Caco-2 (cell line): ENCODE results near the gene CCT7. TPM values are rescaled to one million over a fixed set of nuclear protein-coding genes. Genes with fewer than 3 reads are reported as not detected.

ENCODE experiments used
- BruUV-seq: library from RNA; stranded (reverse); fragments of 400-500 nt; replicated peaks from 2 replicates; lab custom pipeline; 2021; lab: Mats Ljungman, UMichigan
- CTCF ChIA-PET: fragments of 300-600 bp; sonication (Branson Sonifier 250); formaldehyde crosslinking; loops from one replicate; lab custom pipeline; 2022; ENCODE audit warnings: antibody characterized with exemption; lab: Charles Lee
- POLR2A ChIA-PET: fragments of 300-600 bp; sonication (Branson Sonifier 250); formaldehyde crosslinking; loops from one replicate; lab custom pipeline; 2022; ENCODE audit warnings: antibody characterized with exemption; lab: Charles Lee
- DNase-seq, 2 experiments: peaks; one replicate each; pipeline versions ENCODE4 v3.0.0 to v3.0.0-alpha.2; 2020 to 2022
- H3K27me3 ChIP-seq: replicated peaks from 2 replicates; pipeline ENCODE4 v1.6.0; 2011; ENCODE audit warnings: low read length; ENCODE audit not compliant: control insufficient read depth, insufficient read depth
- H3K36me3 ChIP-seq: 2 replicates; pipeline ENCODE4 v1.5.1; 2011; ENCODE audit warnings: low read length; ENCODE audit not compliant: control insufficient read depth, insufficient read depth
- H3K4me1 ChIP-seq: fragments of 250-450 bp; sonication (Bioruptor Pico); 2 replicates; pipeline ENCODE4 v1.5.1; 2020; ENCODE audit warnings: mild to moderate bottlenecking
- H3K4me3 ChIP-seq: 2 replicates; pipeline ENCODE4 v1.5.1; 2011; ENCODE audit warnings: low read depth, mild to moderate bottlenecking, control low read depth, low read length
- H3K9me3 ChIP-seq: fragments of 250-450 bp; sonication (Bioruptor Pico); 2 replicates; pipeline ENCODE4 v1.5.1; 2020; ENCODE audit warnings: mild to moderate bottlenecking, moderate library complexity
- H3K27ac Mint-ChIP-seq: one replicate; pipeline ENCODE4 v1.8.0; 2022; ENCODE audit warnings: mixed read lengths; ENCODE audit not compliant: unreplicated experiment
- H3K27me3 Mint-ChIP-seq: one replicate; pipeline ENCODE4 v1.8.0; 2022; ENCODE audit warnings: mixed read lengths; ENCODE audit not compliant: insufficient read depth, unreplicated experiment
- H3K36me3 Mint-ChIP-seq: one replicate; pipeline ENCODE4 v1.8.0; 2022; ENCODE audit warnings: mild to moderate bottlenecking, mixed read lengths; ENCODE audit not compliant: insufficient read depth, unreplicated experiment
- H3K4me1 Mint-ChIP-seq: one replicate; pipeline ENCODE4 v1.8.0; 2022; ENCODE audit warnings: low read depth, mixed read lengths; ENCODE audit not compliant: unreplicated experiment
- H3K4me3 Mint-ChIP-seq: one replicate; pipeline ENCODE4 v1.8.0; 2022; ENCODE audit warnings: mild to moderate bottlenecking, moderate library complexity, mixed read lengths; ENCODE audit not compliant: unreplicated experiment
- H3K9me3 Mint-ChIP-seq: one replicate; pipeline ENCODE4 v1.8.0; 2022; ENCODE audit warnings: mixed read lengths; ENCODE audit not compliant: unreplicated experiment
- CTCF ChIP-seq, 2 experiments: fragments of 200-600 bp in 1 of 2; IDR thresholded peaks; 1 replicate in 1 of 2; 2 replicates in 1 of 2; pipeline versions ENCODE4 v1.5.1 to v1.8.0; 2011 to 2022; ENCODE audit warnings: antibody characterized with exemption in 1 of 2, control low read depth in 1 of 2, inconsistent platforms in 1 of 2, low read depth in 1 of 2, low read length in 1 of 2, mild to moderate bottlenecking in 1 of 2, moderate library complexity in 1 of 2; ENCODE audit not compliant: insufficient read depth in 1 of 2, severe bottlenecking in 1 of 2, unreplicated experiment in 1 of 2
- intact Hi-C: fragments of 100-400 bp; cut with micrococcal nuclease; formaldehyde crosslinking; loops from one replicate; pipeline ENCODE4 v1.10.0; 2022; ENCODE audit not compliant: unreplicated experiment
- total RNA-seq: library from RNA; stranded (reverse); gene quantifications from 2 replicates; pipeline ENCODE4 v1.2.3, GENCODE V29; 2022

CCT7 gene
- total RNA-seq, 1 experiment from 2014 or later, result 450 TPM

GRCh38 chr2:73218298-73218697, 15.8 kb upstream of the CCT7 start:
- H3K4me3 Mint-ChIP-seq, result no peak overlapping the region
- no peak overlapping the region for H3K27ac Mint-ChIP-seq

GRCh38 chr2:73223821-73224220, 10.3 kb upstream of the CCT7 start:
- intact Hi-C loops, result no loop called here
- CTCF ChIA-PET, result no interaction called here
- H3K4me3 Mint-ChIP-seq, result no peak overlapping the region
- Histone ChIP-seq H3K27me3 (no peaks in the 10 kb centered on the region), H3K9me3 (no peaks in the 10 kb centered on the region), H3K36me3 (peaks cover 4% of the 10 kb centered on the region), H3K4me1 (no peaks in the 10 kb centered on the region), H3K4me3 (no peak overlapping the region)
- H3K27ac Mint-ChIP-seq, result no peak overlapping the region
- BruUV-seq, result no TSS peak
- H3K36me3 Mint-ChIP-seq, result peaks cover 37% of the 10 kb centered on the region
- no peak for TF ChIP-seq CTCF (IDR thresholded peaks at IDR 0.05; ENCODE audit: insufficient read depth in 1 of 2, low read depth in 1 of 2, low read length in 1 of 2, severe bottlenecking in 1 of 2, unreplicated experiment in 1 of 2)
- no peaks in the 10 kb centered on the region for H3K27me3 Mint-ChIP-seq
- no peaks in the 10 kb centered on the region for H3K4me1 Mint-ChIP-seq
- DNase-seq, result no peak
- no peaks in the 10 kb centered on the region for H3K9me3 Mint-ChIP-seq
- POLR2A ChIA-PET, result no interaction called here

More at GRCh38 chr2:73218298-73218697, 15.8 kb upstream of the CCT7 start:
- Histone ChIP-seq H3K4me3 (no peak overlapping the region), H3K36me3 (peaks cover 4% of the 10 kb centered on the region), H3K9me3 (no peaks in the 10 kb centered on the region), H3K4me1 (peaks cover 12% of the 10 kb centered on the region), H3K27me3 (no peaks in the 10 kb centered on the region)
- no TSS peak for BruUV-seq
- Mint-ChIP-seq H3K36me3 (peaks cover 36% of the 10 kb centered on the region), H3K4me1 (peaks cover 9% of the 10 kb centered on the region), H3K27me3 (no peaks in the 10 kb centered on the region), H3K9me3 (no peaks in the 10 kb centered on the region)
- TF ChIP-seq CTCF (IDR thresholded peaks at IDR 0.05; ENCODE audit: insufficient read depth in 1 of 2, low read depth in 1 of 2, low read length in 1 of 2, severe bottlenecking in 1 of 2, unreplicated experiment in 1 of 2), result no peak
- DNase-seq, result no peak
- ChIA-PET CTCF (interaction anchor here (1.4 kb wide), 1 partner anchor 41 kb away, joined by 4 read pairs; no protein-coding TSS in a partner anchor), POLR2A (interaction anchor here (0.6 kb wide), 1 partner anchor 86 kb away, joined by 6 read pairs; no protein-coding TSS in a partner anchor)
- intact Hi-C loops, result no loop called here

GRCh38 chr2:73225513-73226360, 8.4 kb upstream of the CCT7 start:
- POLR2A ChIA-PET, result no interaction called here

More at GRCh38 chr2:73225513-73226360, 8.4 kb upstream of the CCT7 start:
- no peak for TF ChIP-seq CTCF (IDR thresholded peaks at IDR 0.05; ENCODE audit: insufficient read depth in 1 of 2, low read depth in 1 of 2, low read length in 1 of 2, severe bottlenecking in 1 of 2, unreplicated experiment in 1 of 2)
- Histone ChIP-seq H3K4me3 (no peak overlapping the region), H3K4me1 (no peaks in the 10 kb centered on the region), H3K36me3 (peaks cover 2% of the 10 kb centered on the region), H3K27me3 (no peaks in the 10 kb centered on the region), H3K9me3 (no peaks in the 10 kb centered on the region)
- Mint-ChIP-seq H3K9me3 (no peaks in the 10 kb centered on the region), H3K27ac (no peak overlapping the region), H3K36me3 (peaks cover 36% of the 10 kb centered on the region), H3K4me1 (no peaks in the 10 kb centered on the region), H3K4me3 (no peak overlapping the region), H3K27me3 (no peaks in the 10 kb centered on the region)
- BruUV-seq, result TSS peak; percentile 12
- CTCF ChIA-PET, result no interaction called here
- intact Hi-C loops, result no loop called here
- no peak for DNase-seq
